HG03139 (cell line): ENCODE data around the gene FADS3.
A peak's percentile ranks its signal among the peaks of the same experiment; 100 is the strongest.

ENCODE experiments used
- ATAC-seq: cut with Tn5 transposase; IDR thresholded peaks from one replicate; pipeline ENCODE4 v1.9.1; 2021; ENCODE audit not compliant: unreplicated experiment

Gene FADS3

GRCh38 chr11:61881397-61881796 is 9.9 kb downstream of the FADS3 start:
- no peak for ATAC-seq

- no peak for ATAC-seq
Measured at GRCh38 chr11:61880454-61880853, 10.9 kb downstream of the FADS3 start.

DNA sequence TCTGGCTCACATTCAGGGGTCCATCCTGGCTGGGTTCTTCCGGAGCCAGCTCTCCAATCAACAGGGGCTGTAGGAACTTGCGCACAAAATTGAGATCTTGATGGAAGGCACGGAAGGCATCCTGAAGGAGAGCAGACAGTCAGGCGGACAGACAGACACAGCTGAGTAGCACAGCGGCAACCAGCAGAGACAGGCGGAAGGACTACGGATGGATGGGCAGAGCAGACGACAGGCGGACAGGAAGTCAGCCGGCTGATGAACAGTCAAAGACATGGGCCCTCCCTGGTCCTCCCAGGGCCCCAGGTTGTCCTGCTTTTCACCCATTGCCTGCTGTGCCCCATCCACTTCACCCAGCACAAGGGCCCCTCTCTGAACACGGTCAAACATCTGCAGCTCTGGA is 11.3 kb downstream of the FADS3 start:
- no peak for ATAC-seq

- ATAC-seq = no peak
Measured at GRCh38 chr11:61879152-61879551, 12.2 kb downstream of the FADS3 start.

GRCh38 chr11:61875698-61876097 is 15.6 kb downstream of the FADS3 start:
- ATAC-seq = no peak

DNA sequence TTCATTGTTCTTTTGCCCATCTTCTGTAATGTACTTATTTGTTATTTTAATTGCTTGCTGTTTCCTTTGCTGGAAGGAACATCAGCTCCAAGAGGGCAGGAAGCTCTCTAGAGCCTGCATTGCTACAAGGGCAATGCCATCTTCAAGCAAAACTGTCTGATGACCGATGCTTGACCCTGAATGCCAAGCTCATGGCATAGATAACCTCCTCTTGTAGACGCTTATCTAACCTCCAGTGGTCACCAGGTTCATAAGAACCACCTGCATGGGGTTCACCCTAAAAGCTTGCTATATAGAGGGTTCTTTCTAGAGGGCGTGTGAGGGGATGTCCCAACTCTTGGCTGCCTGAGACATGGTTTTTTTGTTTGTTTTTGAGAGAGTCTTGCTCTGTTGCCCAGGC is 16.5 kb downstream of the FADS3 start:
- no peak for ATAC-seq

DNA sequence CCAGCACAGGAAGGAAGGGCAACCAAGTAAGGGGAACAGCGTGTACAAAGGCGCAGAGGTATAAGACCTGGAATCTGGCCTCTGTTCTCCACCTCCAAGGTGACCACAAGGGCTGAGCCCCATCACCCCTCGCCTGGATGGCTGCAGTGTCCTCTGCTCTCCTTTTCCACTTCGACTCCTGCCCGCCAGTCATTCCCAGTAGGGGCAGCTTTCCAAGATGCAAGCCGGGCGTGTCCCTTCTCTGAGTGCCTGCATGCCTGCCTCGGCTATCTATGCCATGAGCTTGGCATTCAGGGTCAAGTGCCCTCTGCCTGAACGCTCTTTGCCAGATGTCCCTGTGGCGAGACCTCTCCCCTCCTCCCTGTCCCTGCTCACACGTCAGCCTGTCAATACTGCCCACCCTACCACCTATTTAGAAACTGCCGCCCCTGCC is 17.0 kb downstream of the FADS3 start:
- ATAC-seq = no peak

DNA sequence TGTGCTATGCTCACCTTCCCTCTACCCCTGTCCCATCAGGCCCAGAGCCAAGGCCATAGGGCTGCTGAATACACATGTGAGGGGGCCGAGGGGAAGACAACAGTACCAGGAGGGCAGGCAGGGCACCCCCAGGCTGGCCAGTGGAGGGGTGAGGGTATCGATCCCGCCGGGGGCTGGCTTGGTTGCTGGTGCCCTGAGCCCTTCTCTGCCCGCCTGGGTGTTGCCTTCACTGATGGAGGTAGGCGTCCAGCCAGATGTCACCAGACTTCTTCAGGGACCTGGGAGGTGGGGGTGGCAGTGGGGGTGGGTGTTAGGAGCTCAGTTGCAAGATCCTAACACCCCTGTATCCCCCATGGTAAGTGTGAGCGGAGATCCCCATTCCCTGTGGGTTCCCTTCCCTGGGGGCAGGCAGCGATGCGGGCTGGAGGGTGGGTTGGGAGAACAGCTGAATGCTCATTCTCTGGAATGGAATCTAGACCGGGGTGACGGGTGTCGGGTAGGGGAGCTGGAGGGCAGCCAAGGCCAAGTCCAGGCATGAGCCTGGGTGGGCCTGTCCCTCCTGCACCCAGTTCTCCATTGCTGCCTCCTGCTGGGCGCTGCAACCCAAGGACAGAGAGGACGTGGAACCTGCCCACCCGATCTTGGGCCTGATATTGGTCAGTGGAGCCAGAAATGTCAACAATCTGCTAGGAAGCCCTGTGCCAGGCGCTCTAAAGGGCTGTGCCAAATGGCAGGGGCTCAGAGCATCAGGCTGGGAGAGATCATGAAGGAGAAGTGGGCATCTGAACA is 17.6 kb downstream of the FADS3 start:
- ATAC-seq = no peak

DNA sequence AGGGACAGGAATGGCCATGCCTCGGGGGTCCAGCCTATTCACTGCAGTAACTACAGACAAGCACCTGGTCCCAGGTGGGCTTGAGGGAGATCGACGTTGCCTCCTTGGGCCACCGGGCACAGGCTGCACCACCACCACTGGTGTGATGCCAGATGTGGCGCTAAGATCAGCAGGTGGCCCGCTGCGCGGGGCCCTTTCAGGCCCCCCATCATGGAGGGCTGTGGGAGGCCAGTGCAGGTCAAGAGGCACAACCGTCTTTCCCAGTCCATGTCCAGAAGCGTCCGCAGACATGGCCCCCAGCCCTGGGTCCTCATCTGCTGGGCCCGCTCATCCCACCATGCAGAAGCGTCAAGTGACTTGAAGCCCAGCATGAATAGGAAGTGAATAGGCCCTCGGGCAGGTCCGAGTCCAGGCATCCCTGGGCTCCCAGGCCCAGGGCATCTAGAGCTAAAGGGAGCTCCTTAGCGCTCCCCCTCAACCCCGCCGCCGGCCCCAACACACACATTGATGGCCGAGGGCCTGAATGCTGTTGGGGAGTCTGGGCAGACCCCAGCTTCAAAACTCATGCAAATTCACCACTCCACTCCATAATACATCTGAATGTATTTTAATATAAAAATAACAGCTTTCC is 18.3 kb downstream of the FADS3 start:
- no peak for ATAC-seq

DNA sequence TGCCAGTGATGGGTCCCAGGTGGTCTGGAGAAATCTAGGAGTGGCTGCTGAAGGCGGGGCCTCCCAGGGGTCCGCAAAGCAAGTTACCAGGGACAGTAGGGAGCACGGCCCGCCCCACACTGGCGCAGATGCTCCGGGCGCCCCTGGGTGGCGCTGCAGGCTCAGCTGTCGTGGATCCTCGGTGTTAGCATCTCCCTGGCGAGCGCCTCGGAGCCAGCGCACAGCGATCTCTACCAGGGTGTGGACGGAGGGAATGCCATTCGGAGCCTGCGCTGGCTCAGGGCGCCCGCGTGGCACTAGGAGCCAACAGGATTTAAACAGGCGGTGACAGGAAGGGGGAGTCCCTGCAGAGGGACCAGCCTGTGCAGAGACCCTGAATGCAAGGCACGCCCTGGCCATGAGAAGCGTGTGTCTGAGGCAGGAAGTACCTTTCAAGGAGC is 20.2 kb downstream of the FADS3 start:
- peak; percentile 74 for ATAC-seq

DNA sequence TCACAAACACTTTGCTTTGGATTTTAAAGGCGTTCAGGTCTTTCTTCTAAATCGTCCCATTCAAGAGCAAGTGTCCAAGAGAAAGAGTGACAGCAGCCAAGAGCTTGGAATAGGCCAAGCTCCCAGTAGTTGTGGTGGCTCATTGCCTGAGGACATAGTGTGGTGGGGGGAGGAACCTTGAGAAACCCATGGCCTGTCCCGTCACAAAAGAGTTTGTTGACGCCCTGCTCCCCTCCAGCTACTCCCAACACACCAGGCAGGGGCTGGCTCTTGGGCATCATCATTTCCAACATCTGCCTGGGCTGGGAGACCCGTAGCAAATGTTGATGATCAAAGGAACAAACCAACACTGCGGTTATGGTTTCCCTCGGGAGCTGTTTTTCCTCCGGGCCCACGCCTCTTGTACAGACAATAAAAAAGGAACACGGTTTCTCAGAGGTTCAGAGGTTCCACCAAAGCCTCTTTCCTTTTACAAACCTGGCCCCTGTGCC is 20.8 kb downstream of the FADS3 start:
- ATAC-seq = no peak

GRCh38 chr11:61869708-61870451 is 21.5 kb downstream of the FADS3 start:
- ATAC-seq = no peak

- no peak for ATAC-seq
Measured at GRCh38 chr11:61869429-61869707, 22.0 kb downstream of the FADS3 start.

- ATAC-seq = no peak
Measured at GRCh38 chr11:61868571-61869428, 22.5 kb downstream of the FADS3 start.

GRCh38 chr11:61866958-61867343 is 24.4 kb downstream of the FADS3 start:
- ATAC-seq = no peak

GRCh38 chr11:61866231-61866957 is 25.0 kb downstream of the FADS3 start:
- no peak for ATAC-seq

- no peak for ATAC-seq
Measured at GRCh38 chr11:61864814-61865775, 26.2 kb downstream of the FADS3 start.

- no peak for ATAC-seq
Measured at GRCh38 chr11:61863548-61864081, 27.7 kb downstream of the FADS3 start.
